Measurements from ENCODE around the gene DYRK3. TPM values are rescaled to one million over a fixed set of nuclear protein-coding genes. Genes with fewer than 3 reads are reported as not detected.

The DYRK3 gene
- polyA plus RNA-seq, 2 donors, result 0.77 to 1.3 TPM

- H3K36me3 ChIP-seq (ENCODE audit: control insufficient read depth in 2 of 2, insufficient read depth in 2 of 2, low read length in 1 of 2), result peaks cover 6 to 12% of the 10 kb centered on the region in 2 donors
- no peak overlapping the region for H3K4me3 ChIP-seq (ENCODE audit: low read depth in 1 of 2, low read length in 2 of 2)
- H3K9me3 ChIP-seq (ENCODE audit: control insufficient read depth in 2 of 2, insufficient read depth in 1 of 2, low read depth in 1 of 2, low read length in 1 of 2), result no peaks in the 10 kb centered on the region
- peaks cover 0 to 5% of the 10 kb centered on the region in 2 donors for H3K4me1 ChIP-seq (ENCODE audit: control insufficient read depth in 2 of 2, insufficient read depth in 2 of 2, low read length in 1 of 2)
- WGBS, 2 donors, result 92 to 96% methylated on average over 6 to 7 of the region's 7 CpGs
- no peaks in the 10 kb centered on the region for H3K27me3 ChIP-seq (ENCODE audit: control insufficient read depth in 1 of 2, insufficient read depth in 2 of 2, low read length in 2 of 2)
- no peak overlapping the region for H3K27ac ChIP-seq (ENCODE audit: low read depth in 2 of 2, low read length in 1 of 2)
Measured at GRCh38 chr1:206593351-206593925, 41.9 kb upstream of the DYRK3 start.

GRCh38 chr1:206595581-206596318 is 39.6 kb upstream of the DYRK3 start:
- Histone ChIP-seq H3K27ac (ENCODE audit: low read depth in 2 of 2, low read length in 1 of 2) (no peak overlapping the region), H3K4me3 (ENCODE audit: low read depth in 1 of 2, low read length in 2 of 2) (no peak overlapping the region), H3K4me1 (ENCODE audit: control insufficient read depth in 2 of 2, insufficient read depth in 2 of 2, low read length in 1 of 2) (peaks cover 0 to 3% of the 10 kb centered on the region in 2 donors), H3K36me3 (ENCODE audit: control insufficient read depth in 2 of 2, insufficient read depth in 2 of 2, low read length in 1 of 2) (peaks cover 14 to 27% of the 10 kb centered on the region in 2 donors), H3K9me3 (ENCODE audit: control insufficient read depth in 2 of 2, insufficient read depth in 1 of 2, low read depth in 1 of 2, low read length in 1 of 2) (no peaks in the 10 kb centered on the region), H3K27me3 (ENCODE audit: control insufficient read depth in 1 of 2, insufficient read depth in 2 of 2, low read length in 2 of 2) (no peaks in the 10 kb centered on the region)
- WGBS, 2 donors, result 87 to 89% methylated on average over 7 of the region's 7 CpGs

- H3K27me3 ChIP-seq (ENCODE audit: control insufficient read depth in 1 of 2, insufficient read depth in 2 of 2, low read length in 2 of 2), result no peaks in the 10 kb centered on the region
- no peaks in the 10 kb centered on the region for H3K9me3 ChIP-seq (ENCODE audit: control insufficient read depth in 2 of 2, insufficient read depth in 1 of 2, low read depth in 1 of 2, low read length in 1 of 2)
- H3K27ac ChIP-seq (ENCODE audit: low read depth in 2 of 2, low read length in 1 of 2), result no peak overlapping the region
- H3K4me1 ChIP-seq (ENCODE audit: control insufficient read depth in 2 of 2, insufficient read depth in 2 of 2, low read length in 1 of 2), result peaks cover 0 to 3% of the 10 kb centered on the region in 2 donors
- 97 to 100% methylated on average over 1 of the region's 1 CpG for WGBS, 2 donors
- H3K36me3 ChIP-seq (ENCODE audit: control insufficient read depth in 2 of 2, insufficient read depth in 2 of 2, low read length in 1 of 2), result peaks cover 14 to 27% of the 10 kb centered on the region in 2 donors
- no peak overlapping the region for H3K4me3 ChIP-seq (ENCODE audit: low read depth in 1 of 2, low read length in 2 of 2)
Measured at GRCh38 chr1:206596319-206596666, 39.0 kb upstream of the DYRK3 start.

- H3K4me3 ChIP-seq (ENCODE audit: low read depth in 1 of 2, low read length in 2 of 2), result no peak overlapping the region
- peaks cover 23 to 33% of the 10 kb centered on the region in 2 donors for H3K36me3 ChIP-seq (ENCODE audit: control insufficient read depth in 2 of 2, insufficient read depth in 2 of 2, low read length in 1 of 2)
- no peaks in the 10 kb centered on the region for H3K9me3 ChIP-seq (ENCODE audit: control insufficient read depth in 2 of 2, insufficient read depth in 1 of 2, low read depth in 1 of 2, low read length in 1 of 2)
- H3K4me1 ChIP-seq (ENCODE audit: control insufficient read depth in 2 of 2, insufficient read depth in 2 of 2, low read length in 1 of 2), result no peaks in the 10 kb centered on the region
- WGBS, 2 donors, result 92% methylated on average over 3 of the region's 3 CpGs
- H3K27ac ChIP-seq (ENCODE audit: low read depth in 2 of 2, low read length in 1 of 2), result no peak overlapping the region
- no peaks in the 10 kb centered on the region for H3K27me3 ChIP-seq (ENCODE audit: control insufficient read depth in 1 of 2, insufficient read depth in 2 of 2, low read length in 2 of 2)
Measured at GRCh38 chr1:206600527-206600926, 34.8 kb upstream of the DYRK3 start.

- H3K36me3 ChIP-seq (ENCODE audit: control insufficient read depth in 2 of 2, insufficient read depth in 2 of 2, low read length in 1 of 2), result peaks cover 12 to 20% of the 10 kb centered on the region in 2 donors
- no peak overlapping the region for H3K27ac ChIP-seq (ENCODE audit: low read depth in 2 of 2, low read length in 1 of 2)
- H3K27me3 ChIP-seq (ENCODE audit: control insufficient read depth in 1 of 2, insufficient read depth in 2 of 2, low read length in 2 of 2), result no peaks in the 10 kb centered on the region
- no peaks in the 10 kb centered on the region for H3K4me1 ChIP-seq (ENCODE audit: control insufficient read depth in 2 of 2, insufficient read depth in 2 of 2, low read length in 1 of 2)
- H3K9me3 ChIP-seq (ENCODE audit: control insufficient read depth in 2 of 2, insufficient read depth in 1 of 2, low read depth in 1 of 2, low read length in 1 of 2), result no peaks in the 10 kb centered on the region
- 84 to 85% methylated on average over 5 of the region's 5 CpGs for WGBS, 2 donors
- H3K4me3 ChIP-seq (ENCODE audit: low read depth in 1 of 2, low read length in 2 of 2), result no peak overlapping the region
Measured at GRCh38 chr1:206604861-206605260, 30.5 kb upstream of the DYRK3 start.

- Histone ChIP-seq H3K36me3 (ENCODE audit: control insufficient read depth in 2 of 2, insufficient read depth in 2 of 2, low read length in 1 of 2) (peaks cover 9 to 16% of the 10 kb centered on the region in 2 donors), H3K27ac (ENCODE audit: low read depth in 2 of 2, low read length in 1 of 2) (no peak overlapping the region), H3K9me3 (ENCODE audit: control insufficient read depth in 2 of 2, insufficient read depth in 1 of 2, low read depth in 1 of 2, low read length in 1 of 2) (no peaks in the 10 kb centered on the region), H3K4me1 (ENCODE audit: control insufficient read depth in 2 of 2, insufficient read depth in 2 of 2, low read length in 1 of 2) (no peaks in the 10 kb centered on the region), H3K27me3 (ENCODE audit: control insufficient read depth in 1 of 2, insufficient read depth in 2 of 2, low read length in 2 of 2) (no peaks in the 10 kb centered on the region), H3K4me3 (ENCODE audit: low read depth in 1 of 2, low read length in 2 of 2) (no peak overlapping the region)
- 63 to 64% methylated on average over 3 of the region's 3 CpGs for WGBS, 2 donors
Measured at GRCh38 chr1:206606867-206607266, 28.5 kb upstream of the DYRK3 start.

GRCh38 chr1:206608108-206608698 is 27.1 kb upstream of the DYRK3 start:
- Histone ChIP-seq H3K36me3 (ENCODE audit: control insufficient read depth in 2 of 2, insufficient read depth in 2 of 2, low read length in 1 of 2) (peaks cover 0 to 6% of the 10 kb centered on the region in 2 donors), H3K27ac (ENCODE audit: low read depth in 2 of 2, low read length in 1 of 2) (no peak overlapping the region)
- 70 to 71% methylated on average over 7 of the region's 7 CpGs for WGBS, 2 donors

GRCh38 chr1:206609229-206609991 is 25.9 kb upstream of the DYRK3 start:
- Histone ChIP-seq H3K27ac (ENCODE audit: low read depth in 2 of 2, low read length in 1 of 2) (no peak overlapping the region), H3K27me3 (ENCODE audit: control insufficient read depth in 1 of 2, insufficient read depth in 2 of 2, low read length in 2 of 2) (no peaks in the 10 kb centered on the region), H3K4me1 (ENCODE audit: control insufficient read depth in 2 of 2, insufficient read depth in 2 of 2, low read length in 1 of 2) (no peaks in the 10 kb centered on the region), H3K36me3 (ENCODE audit: control insufficient read depth in 2 of 2, insufficient read depth in 2 of 2, low read length in 1 of 2) (peaks cover 0 to 6% of the 10 kb centered on the region in 2 donors), H3K9me3 (ENCODE audit: control insufficient read depth in 2 of 2, insufficient read depth in 1 of 2, low read depth in 1 of 2, low read length in 1 of 2) (no peaks in the 10 kb centered on the region), H3K4me3 (ENCODE audit: low read depth in 1 of 2, low read length in 2 of 2) (no peak overlapping the region)
- WGBS, 2 donors, result 49 to 62% methylated on average over 4 of the region's 4 CpGs

More at GRCh38 chr1:206608108-206608698, 27.1 kb upstream of the DYRK3 start:
- Histone ChIP-seq H3K4me3 (ENCODE audit: low read depth in 1 of 2, low read length in 2 of 2) (no peak overlapping the region), H3K4me1 (ENCODE audit: control insufficient read depth in 2 of 2, insufficient read depth in 2 of 2, low read length in 1 of 2) (no peaks in the 10 kb centered on the region), H3K9me3 (ENCODE audit: control insufficient read depth in 2 of 2, insufficient read depth in 1 of 2, low read depth in 1 of 2, low read length in 1 of 2) (no peaks in the 10 kb centered on the region), H3K27me3 (ENCODE audit: control insufficient read depth in 1 of 2, insufficient read depth in 2 of 2, low read length in 2 of 2) (no peaks in the 10 kb centered on the region)

- H3K27ac ChIP-seq (ENCODE audit: low read depth in 2 of 2, low read length in 1 of 2), result peak within 1 kb of the TSS; percentile 78
- WGBS, 2 donors, result 4% methylated on average over 41 to 48 of the region's 48 CpGs
Measured at GRCh38 chr1:206612129-206612876, 23.0 kb upstream of the DYRK3 start, which contains the start of gene EIF2D. Gene EIF2D (minus strand): TSS chr1:206612465. CDS start chr1:206612342, 123 bp downstream.

More at GRCh38 chr1:206612129-206612876, 23.0 kb upstream of the DYRK3 start, which contains the start of gene EIF2D:
- no peaks in the 10 kb centered on the region for H3K4me1 ChIP-seq (ENCODE audit: control insufficient read depth in 2 of 2, insufficient read depth in 2 of 2, low read length in 1 of 2)
- peak within 1 kb of the TSS; percentile 52 to 77 for H3K4me3 ChIP-seq (ENCODE audit: low read depth in 1 of 2, low read length in 2 of 2)
- H3K36me3 ChIP-seq (ENCODE audit: control insufficient read depth in 2 of 2, insufficient read depth in 2 of 2, low read length in 1 of 2), result peaks cover 0 to 3% of the 10 kb centered on the region in 2 donors
- no peaks in the 10 kb centered on the region for H3K27me3 ChIP-seq (ENCODE audit: control insufficient read depth in 1 of 2, insufficient read depth in 2 of 2, low read length in 2 of 2)
- H3K9me3 ChIP-seq (ENCODE audit: control insufficient read depth in 2 of 2, insufficient read depth in 1 of 2, low read depth in 1 of 2, low read length in 1 of 2), result no peaks in the 10 kb centered on the region

Measured in esophagus (tissue), 2 donors.